ENCODE data around the gene ZMAT5.

The ZMAT5 gene

GRCh38 chr22:29751669-29752068 lies 15.1 kb downstream of the ZMAT5 start:
- no peak for DNase-seq

GRCh38 chr22:29750559-29751538 lies 16.0 kb downstream of the ZMAT5 start:
- no peak for DNase-seq

GRCh38 chr22:29750029-29750428 lies 16.8 kb downstream of the ZMAT5 start:
- no peak for DNase-seq

GRCh38 chr22:29748248-29748893 lies 18.4 kb downstream of the ZMAT5 start:
- no peak for DNase-seq

DNA sequence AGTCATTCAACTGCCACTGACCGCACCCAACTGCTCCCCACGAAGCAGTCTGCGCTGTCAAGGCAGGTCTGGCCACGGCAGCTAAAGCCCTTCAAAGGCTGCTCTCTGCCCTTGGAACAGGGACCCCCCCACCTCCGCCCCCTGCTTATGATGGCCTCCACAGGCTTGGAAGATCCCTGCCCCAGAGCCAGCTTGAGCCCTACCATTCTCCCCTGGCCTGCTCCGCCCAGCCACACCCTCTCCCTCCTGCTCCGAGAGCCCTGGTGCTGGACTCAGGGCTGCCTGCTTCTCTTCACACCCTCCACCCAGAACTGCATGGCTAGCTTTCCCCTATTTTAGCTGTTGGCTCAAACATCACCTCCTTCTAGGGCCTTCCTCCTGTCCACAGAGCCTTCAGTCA lies 19.0 kb downstream of the ZMAT5 start:
- DNase-seq, result no peak

GRCh38 chr22:29744902-29745301 lies 21.9 kb downstream of the ZMAT5 start:
- no peak for DNase-seq

DNA sequence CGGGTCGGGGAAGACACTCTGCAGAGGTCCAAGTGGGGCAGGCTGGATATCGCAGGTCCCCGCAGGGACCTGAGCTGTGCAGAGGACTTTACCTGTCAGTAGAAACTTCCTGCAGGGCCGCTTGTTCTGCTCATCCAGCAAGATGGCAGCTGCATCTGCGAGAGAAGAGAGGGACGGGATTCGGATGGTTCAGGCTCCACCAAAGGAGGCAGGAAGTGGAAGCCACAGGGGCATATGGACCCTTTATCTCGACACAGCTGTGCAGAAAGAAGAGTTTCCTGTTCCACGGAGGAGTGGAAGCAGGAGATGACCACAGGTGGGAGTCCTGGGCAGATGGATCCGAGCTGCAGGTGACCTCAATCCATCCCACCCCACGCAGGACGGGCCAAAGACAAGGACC lies 24.5 kb downstream of the ZMAT5 start:
- DNase-seq, result no peak

DNA sequence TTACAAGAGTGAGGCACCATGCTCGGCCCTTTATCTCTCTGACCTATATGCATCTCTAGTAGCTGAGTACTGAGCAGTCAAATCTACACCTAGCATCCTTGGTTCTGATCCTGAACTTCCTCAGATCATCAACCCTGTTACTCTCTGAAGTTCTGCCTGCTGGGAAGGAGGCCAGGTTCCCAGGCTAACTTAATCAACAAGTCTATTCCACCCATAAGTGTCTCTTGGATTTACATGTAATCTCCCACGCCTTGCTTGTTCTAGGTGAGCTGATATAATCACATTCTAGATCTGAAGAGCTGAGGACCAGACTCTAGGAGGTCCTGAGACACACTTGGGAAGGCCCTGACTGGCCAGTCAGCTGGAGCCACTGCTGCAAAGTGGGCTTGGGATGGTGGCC lies 24.9 kb downstream of the ZMAT5 start:
- DNase-seq, result no peak

GRCh38 chr22:29740216-29740615 lies 26.6 kb downstream of the ZMAT5 start:
- DNase-seq, result no peak

DNA sequence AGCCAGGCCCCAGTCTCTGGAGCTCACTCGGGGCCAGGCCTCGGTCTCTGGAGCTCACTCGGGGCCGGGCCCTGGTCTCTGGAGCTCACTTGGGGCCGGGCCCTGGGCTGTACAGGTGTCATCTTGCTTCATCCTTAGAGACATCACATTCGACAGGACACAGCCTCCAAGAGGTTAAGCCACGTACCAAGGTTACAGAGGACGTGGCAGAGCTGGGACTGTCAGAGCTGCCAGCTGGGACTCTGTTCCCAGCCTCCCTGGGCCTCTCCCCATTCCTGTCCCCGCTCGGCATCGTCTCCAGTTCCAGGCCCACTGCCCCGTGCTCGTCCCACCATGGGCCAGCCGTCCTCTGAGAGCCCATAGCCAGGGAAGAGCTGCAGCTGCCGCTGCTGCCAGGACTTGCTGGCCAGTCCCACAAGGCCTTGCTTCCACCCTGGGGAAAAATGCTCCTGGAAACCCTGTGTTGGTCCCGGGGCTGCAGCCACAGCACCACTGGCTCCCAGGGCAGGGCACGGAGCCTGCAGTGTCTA lies 27.4 kb downstream of the ZMAT5 start:
- no peak for DNase-seq

DNA sequence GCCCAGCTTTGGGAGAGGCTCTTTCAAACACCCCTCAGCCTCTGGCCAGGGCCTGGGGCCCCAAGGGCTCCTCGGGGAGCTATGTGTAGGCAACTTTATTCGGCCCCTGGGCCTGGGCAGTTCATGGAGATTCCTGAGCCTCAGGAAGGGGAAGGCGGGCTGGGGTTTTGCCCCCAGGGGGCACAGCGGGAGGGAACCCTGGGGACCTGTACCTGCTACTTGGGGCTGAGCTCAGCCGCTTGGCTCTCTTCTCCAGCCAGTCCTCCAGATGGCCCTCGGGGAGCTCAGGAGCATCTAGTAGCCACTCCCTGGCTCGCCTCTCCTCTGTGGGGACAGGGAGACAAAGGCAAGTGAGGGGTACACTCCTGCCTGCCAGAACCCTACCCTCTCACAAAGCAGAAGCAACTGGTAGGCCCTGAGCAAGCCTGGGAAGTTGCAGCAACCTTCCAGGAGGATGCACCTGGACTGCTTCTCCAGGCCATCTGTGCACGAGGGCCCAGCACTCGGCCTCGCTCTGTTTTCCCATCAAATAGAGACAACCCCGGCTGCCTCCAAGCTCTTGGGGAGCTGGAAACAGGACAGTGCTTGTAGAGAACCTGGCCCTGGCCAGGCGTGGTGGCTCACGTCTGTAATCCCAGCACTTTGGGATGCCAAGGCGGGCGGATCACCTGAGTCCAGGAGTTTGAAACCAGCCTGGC lies 28.5 kb downstream of the ZMAT5 start:
- DNase-seq, result no peak

DNA sequence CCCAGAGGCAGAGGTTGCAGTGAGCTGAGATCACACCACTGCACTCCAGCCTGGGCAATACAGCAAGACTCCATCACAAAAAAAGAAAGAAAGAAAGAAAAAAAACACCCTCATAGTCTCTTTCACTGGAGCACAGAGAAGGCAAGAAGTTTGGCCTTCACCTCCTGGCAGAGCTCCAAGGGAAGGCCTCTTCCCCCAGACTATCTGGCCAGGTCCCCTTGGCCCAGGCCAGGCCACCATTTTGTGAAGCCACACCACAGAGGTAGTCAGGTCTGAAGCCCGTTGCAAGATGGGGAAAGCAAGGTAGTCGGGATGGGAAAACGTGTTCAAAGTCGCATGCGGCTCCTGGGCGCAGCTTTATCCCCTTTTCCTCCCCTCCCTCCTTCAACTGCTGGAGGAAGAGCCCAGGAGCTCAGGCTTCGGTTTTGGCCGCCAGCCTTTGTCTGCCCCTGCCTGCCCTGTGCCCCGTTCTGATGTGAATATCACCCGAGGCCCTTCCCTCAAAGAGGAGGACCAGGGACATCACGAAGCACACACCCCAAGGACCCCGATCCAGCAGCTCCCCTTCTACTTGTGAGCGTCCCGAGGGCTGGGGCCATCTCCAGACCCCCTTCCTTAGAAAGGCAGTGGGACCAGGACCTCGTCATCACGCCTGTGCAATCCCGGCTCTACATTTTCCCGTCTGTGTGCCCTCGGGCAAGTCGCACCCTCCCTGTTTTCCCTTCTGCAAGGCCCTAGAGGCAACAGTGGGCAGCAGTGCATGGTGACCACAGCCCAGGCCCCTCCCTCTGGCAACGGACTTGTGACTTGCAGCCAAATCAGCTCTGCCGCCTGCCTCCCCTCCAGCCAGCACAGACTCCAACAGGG lies 29.3 kb downstream of the ZMAT5 start:
- DNase-seq, result no peak

DNA sequence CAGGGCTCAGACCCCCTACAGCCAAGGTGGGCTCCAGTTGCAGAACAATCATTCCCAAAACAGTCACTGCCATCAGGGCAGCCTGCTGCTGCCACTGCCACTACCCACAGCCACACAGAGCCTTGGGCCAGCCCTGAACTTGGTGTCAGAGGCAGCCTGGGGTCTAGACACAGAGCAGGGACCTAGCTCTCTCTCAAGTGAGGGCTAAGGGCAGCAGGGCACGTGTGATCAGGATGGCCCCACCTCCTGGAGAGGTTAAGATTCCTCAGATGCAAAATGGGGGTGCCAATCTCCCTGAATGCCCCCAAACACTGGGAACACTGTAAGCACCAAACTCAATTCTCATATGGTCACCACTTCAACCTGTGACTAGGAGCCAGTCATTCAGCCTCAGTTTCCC lies 31.4 kb downstream of the ZMAT5 start:
- no peak for DNase-seq

DNA sequence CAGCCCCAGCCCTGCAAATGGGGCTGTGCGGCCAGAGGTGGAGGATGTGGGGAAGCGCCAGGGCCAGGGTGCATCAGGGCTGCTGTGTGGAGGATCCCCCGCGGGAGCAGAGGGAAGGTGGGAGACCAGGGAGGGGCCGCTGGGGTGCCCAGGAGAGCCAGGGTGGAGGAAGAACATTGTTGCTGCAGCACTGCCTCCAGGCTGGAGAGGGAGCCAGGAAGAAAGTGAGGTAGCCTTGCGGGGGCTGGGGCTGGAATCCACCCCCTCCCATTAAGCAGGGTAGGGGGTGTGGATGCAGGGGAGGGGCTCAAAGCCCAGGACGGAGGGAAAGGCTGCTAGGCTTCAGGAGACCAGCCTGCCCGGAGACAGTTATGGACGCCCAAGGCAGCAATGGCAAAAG lies 32.0 kb downstream of the ZMAT5 start:
- DNase-seq, result no peak

GRCh38 chr22:29734406-29734805 lies 32.4 kb downstream of the ZMAT5 start:
- DNase-seq, result no peak

DNA sequence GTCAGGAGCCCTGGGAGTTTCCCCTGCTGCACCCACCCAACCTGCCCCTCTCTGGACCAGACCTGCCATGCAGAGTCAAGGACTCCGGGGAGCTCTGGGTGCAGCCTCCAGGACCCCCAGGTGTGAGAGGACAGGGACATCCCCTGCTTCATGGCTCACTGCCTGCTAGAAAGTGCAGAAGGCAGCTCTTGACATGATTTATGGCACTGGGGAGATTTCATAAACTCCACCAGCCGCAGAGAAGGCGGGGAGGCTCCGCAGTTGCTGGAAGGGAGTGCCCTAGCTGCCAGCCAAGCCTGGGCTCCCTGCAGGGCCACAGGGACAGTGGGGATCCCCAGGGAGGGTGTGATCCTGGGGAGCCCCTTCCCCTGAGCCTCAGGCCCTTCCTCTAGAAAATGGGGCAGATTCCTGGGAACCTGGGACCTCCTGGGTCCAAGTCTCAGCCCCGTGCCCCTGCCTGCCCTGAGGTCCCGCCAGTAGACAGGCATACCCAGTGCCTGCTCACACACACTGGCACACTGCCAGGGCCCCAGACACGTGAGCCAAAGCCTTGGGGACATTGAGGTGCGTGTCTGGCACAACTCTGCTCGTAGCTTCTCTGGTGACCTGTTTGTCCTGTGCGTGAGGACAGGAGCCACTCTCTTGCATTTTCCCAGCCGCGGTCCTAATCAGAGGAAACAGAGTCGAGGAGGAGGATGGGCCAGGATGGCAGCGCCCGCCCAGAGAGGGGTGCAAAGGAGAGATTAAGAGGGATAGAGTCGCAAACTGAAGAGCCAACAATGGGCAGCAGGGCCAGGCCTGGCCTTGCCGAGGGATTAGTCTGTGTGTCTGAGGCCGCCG lies 33.2 kb downstream of the ZMAT5 start:
- DNase-seq, result no peak

GRCh38 chr22:29732883-29733282 lies 33.9 kb downstream of the ZMAT5 start:
- no peak for DNase-seq

DNA sequence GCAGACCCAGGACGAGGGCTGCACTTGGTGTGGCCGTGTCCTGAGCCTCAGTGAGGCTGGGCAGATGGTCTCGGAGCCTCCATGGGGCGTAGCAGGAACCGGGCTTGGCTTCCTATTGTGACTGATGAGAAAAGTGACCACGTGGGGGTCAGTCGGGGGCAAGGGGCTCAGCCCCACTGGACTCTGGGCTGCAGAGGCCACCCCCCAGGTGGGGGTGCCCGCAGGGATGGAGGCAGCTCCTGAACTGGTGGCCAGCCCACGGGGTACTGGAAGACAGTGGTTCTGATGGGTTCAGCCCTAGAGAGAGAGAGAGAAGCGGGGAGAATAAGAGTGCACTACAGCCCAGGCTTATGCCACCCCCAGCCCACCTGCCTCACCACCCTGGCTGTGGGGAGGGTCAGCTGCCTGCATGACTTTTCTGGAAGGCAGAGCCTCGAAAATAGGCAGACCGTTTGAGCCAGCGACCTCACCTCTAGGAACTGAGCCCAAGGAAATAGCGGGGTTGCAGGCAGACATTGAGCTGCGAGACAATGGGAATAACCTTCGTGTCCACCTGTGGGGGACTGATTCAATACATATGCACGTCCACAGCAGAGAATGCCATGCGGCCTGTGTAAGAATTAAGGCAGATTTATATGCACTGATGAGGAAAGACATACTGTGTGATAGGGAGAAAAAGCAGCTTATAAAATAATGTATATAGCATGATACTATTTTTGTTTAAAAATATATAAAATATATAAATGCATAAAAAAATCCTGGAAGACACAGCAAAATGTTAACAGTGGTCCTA lies 35.6 kb downstream of the ZMAT5 start:
- no peak for DNase-seq

DNA sequence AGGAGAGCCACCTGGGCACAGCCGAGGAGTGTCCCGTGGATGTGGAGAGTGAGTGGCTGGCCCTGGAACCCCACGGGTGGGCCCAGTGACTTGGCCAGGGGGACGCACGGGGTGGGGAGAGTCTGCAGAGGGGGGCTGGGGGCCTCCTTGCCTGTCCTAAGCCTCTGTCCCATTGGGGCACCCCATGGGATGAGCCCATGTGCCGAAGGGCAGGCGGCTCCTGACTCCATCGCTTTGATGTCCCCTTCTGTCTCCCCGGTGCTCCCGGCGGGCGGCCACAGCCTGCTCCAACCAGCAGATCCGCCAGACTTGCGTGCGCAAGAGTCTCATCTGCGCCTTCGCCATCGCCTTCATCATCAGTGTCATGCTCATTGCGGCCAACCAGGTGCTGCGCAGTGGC lies 37.6 kb downstream of the ZMAT5 start:
- no peak for DNase-seq

- peak; percentile 45 for DNase-seq
Measured at GRCh38 chr22:29727131-29727523, 39.7 kb downstream of the ZMAT5 start.
